Measurements from ENCODE around the gene CCDC117. TPM values are rescaled to one million over a fixed set of nuclear protein-coding genes. Genes with fewer than 3 reads are reported as not detected.
A peak's percentile ranks its signal among the peaks of the same experiment; 100 is the strongest.

CCDC117 gene
- total RNA-seq, 1 donor: 28.6 TPM

DNA sequence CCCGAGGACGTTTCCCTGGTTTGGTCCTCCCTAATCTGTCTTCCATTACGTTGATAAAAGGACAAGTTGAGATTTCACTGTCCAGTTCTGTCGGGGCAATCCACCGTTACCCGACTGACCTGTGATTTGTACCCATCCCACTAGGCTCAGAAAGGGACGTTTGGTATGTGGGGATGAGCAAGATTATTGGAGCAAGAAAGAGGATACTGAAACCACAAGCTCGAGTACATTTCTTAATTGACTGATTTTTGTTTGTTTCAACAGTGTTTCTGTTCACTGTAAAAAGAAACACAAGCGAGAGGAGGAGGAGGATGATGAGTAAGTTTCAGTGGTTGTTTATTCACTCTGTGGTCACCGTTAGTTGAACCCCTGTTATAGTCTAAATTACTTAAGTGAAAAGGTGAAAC lies 969 bp downstream of the CCDC117 start:
- TF ChIP-seq, protein P1, sequence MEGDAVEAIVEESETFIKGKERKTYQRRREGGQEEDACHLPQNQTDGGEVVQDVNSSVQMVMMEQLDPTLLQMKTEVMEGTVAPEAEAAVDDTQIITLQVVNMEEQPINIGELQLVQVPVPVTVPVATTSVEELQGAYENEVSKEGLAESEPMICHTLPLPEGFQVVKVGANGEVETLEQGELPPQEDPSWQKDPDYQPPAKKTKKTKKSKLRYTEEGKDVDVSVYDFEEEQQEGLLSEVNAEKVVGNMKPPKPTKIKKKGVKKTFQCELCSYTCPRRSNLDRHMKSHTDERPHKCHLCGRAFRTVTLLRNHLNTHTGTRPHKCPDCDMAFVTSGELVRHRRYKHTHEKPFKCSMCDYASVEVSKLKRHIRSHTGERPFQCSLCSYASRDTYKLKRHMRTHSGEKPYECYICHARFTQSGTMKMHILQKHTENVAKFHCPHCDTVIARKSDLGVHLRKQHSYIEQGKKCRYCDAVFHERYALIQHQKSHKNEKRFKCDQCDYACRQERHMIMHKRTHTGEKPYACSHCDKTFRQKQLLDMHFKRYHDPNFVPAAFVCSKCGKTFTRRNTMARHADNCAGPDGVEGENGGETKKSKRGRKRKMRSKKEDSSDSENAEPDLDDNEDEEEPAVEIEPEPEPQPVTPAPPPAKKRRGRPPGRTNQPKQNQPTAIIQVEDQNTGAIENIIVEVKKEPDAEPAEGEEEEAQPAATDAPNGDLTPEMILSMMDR (IDR thresholded peaks at IDR 0.05; ENCODE audit: extremely low read depth, low read depth, low read length): no peak
- Histone ChIP-seq H2AFZ (ENCODE audit: low read length) (peak overlapping the region; percentile 72), H3K9me3 (ENCODE audit: low read depth, low read length) (no peaks in the 10 kb centered on the region), H3K36me3 (ENCODE audit: insufficient read depth, low read length) (peaks cover 24% of the 10 kb centered on the region), H3K4me1 (ENCODE audit: insufficient read depth, low read length) (peaks cover 9% of the 10 kb centered on the region), H3K4me3 (ENCODE audit: insufficient read depth, low read length) (peak overlapping the region; percentile 98), H3K27me3 (ENCODE audit: insufficient read depth, low read length) (no peaks in the 10 kb centered on the region), H3K79me2 (ENCODE audit: insufficient read depth, low read length) (peaks cover 53% of the 10 kb centered on the region), H4K20me1 (ENCODE audit: insufficient read depth, low read length) (peaks cover 9% of the 10 kb centered on the region), H3K4me2 (ENCODE audit: insufficient read depth, low read length) (peak overlapping the region; percentile 86), H3K27ac (ENCODE audit: low read depth, low read length) (peak overlapping the region; percentile 83)
- DNase-seq (ENCODE audit: insufficient read length, low spot score, missing footprints): peak; percentile 93

DNA sequence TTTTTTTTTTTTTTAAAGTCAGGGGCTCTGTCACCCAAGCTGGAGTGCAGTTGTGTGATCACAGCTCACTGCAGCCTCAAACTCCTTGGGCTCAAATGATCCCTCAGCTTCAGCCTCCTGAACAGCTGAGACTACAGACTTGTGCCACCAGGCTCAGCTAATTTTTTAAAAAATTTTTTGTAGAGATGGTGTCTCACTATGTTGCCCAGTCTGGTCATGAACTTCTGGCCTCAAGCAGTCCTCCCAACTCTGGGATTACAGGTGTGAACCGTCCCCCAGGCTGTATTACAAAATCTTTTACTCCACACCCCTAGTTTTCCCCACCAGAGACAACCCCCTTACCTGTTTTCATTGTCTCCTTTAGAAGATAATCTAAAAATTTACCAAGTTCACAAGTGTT lies 1.9 kb downstream of the CCDC117 start:
- peaks cover 9% of the 10 kb centered on the region for H4K20me1 ChIP-seq (ENCODE audit: insufficient read depth, low read length)
- H3K79me2 ChIP-seq (ENCODE audit: insufficient read depth, low read length): peaks cover 61% of the 10 kb centered on the region
- TF ChIP-seq, protein P1 (IDR thresholded peaks at IDR 0.05; ENCODE audit: extremely low read depth, low read depth, low read length): no peak
- no peak overlapping the region for H2AFZ ChIP-seq (ENCODE audit: low read length)
- peaks cover 12% of the 10 kb centered on the region for H3K4me1 ChIP-seq (ENCODE audit: insufficient read depth, low read length)
- no peak for DNase-seq (ENCODE audit: insufficient read length, low spot score, missing footprints)
- H3K4me2 ChIP-seq (ENCODE audit: insufficient read depth, low read length): no peak overlapping the region
- no peak overlapping the region for H3K4me3 ChIP-seq (ENCODE audit: insufficient read depth, low read length)
- peaks cover 24% of the 10 kb centered on the region for H3K36me3 ChIP-seq (ENCODE audit: insufficient read depth, low read length)
- H3K27me3 ChIP-seq (ENCODE audit: insufficient read depth, low read length): no peaks in the 10 kb centered on the region
- no peak overlapping the region for H3K27ac ChIP-seq (ENCODE audit: low read depth, low read length)
- no peaks in the 10 kb centered on the region for H3K9me3 ChIP-seq (ENCODE audit: low read depth, low read length)

DNA sequence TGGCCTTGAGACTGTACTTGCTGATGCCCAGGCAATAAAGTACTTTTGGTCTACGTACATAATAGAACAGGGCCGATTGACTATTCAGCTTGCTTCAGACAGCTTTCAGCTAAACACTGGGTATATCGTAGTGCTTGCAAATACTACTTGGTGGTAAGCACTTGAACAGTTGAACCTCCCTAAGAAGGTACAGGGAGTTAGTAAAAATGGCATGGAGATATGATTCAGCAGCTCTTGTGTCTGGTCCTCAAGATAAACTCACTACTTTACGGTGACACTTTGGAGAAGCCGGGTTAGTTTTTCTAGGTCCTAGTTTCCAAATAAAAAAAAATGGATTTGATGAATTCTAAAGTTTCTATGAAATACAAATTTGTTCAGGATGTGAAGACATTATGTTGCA lies 7.3 kb downstream of the CCDC117 start:
- H2AFZ ChIP-seq (ENCODE audit: low read length): no peak overlapping the region
- peaks cover 74% of the 10 kb centered on the region for H3K79me2 ChIP-seq (ENCODE audit: insufficient read depth, low read length)
- H3K9me3 ChIP-seq (ENCODE audit: low read depth, low read length): no peaks in the 10 kb centered on the region
- peaks cover 3% of the 10 kb centered on the region for H4K20me1 ChIP-seq (ENCODE audit: insufficient read depth, low read length)
- H3K4me3 ChIP-seq (ENCODE audit: insufficient read depth, low read length): no peak overlapping the region
- peaks cover 3% of the 10 kb centered on the region for H3K4me1 ChIP-seq (ENCODE audit: insufficient read depth, low read length)
- TF ChIP-seq, protein P1 (IDR thresholded peaks at IDR 0.05; ENCODE audit: extremely low read depth, low read depth, low read length): no peak
- DNase-seq (ENCODE audit: insufficient read length, low spot score, missing footprints): no peak
- no peak overlapping the region for H3K4me2 ChIP-seq (ENCODE audit: insufficient read depth, low read length)
- H3K27me3 ChIP-seq (ENCODE audit: insufficient read depth, low read length): no peaks in the 10 kb centered on the region
- H3K36me3 ChIP-seq (ENCODE audit: insufficient read depth, low read length): peaks cover 47% of the 10 kb centered on the region
- no peak overlapping the region for H3K27ac ChIP-seq (ENCODE audit: low read depth, low read length)

DNA sequence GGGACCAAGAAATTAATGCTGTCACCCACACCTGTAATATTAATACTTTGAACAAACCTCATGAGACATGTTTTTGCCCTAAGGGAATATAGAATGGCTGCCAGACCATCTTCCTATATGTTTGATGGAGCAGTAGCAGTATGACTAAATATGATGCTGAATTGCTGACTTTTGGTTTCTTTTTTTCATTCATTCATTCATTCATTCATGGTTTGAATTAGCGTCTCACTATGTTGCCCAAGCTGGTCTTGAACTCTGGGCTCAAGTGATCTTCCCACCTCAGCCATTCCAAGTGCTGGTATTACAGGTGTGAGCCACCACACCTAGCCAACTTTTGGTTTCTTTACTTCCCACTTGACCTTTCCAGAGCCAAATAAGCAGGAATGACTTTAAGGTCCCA lies 7.8 kb downstream of the CCDC117 start:
- H3K27me3 ChIP-seq (ENCODE audit: insufficient read depth, low read length): no peaks in the 10 kb centered on the region
- no peaks in the 10 kb centered on the region for H3K9me3 ChIP-seq (ENCODE audit: low read depth, low read length)
- H3K4me1 ChIP-seq (ENCODE audit: insufficient read depth, low read length): peaks cover 3% of the 10 kb centered on the region
- no peak overlapping the region for H2AFZ ChIP-seq (ENCODE audit: low read length)
- peaks cover 1% of the 10 kb centered on the region for H4K20me1 ChIP-seq (ENCODE audit: insufficient read depth, low read length)
- TF ChIP-seq, protein P1 (IDR thresholded peaks at IDR 0.05; ENCODE audit: extremely low read depth, low read depth, low read length): no peak
- H3K4me2 ChIP-seq (ENCODE audit: insufficient read depth, low read length): no peak overlapping the region
- H3K4me3 ChIP-seq (ENCODE audit: insufficient read depth, low read length): no peak overlapping the region
- no peak overlapping the region for H3K27ac ChIP-seq (ENCODE audit: low read depth, low read length)
- H3K79me2 ChIP-seq (ENCODE audit: insufficient read depth, low read length): peaks cover 69% of the 10 kb centered on the region
- H3K36me3 ChIP-seq (ENCODE audit: insufficient read depth, low read length): peaks cover 48% of the 10 kb centered on the region
- no peak for DNase-seq (ENCODE audit: insufficient read length, low spot score, missing footprints)

Data from osteoblast (primary cell).